K562 (cell line): ENCODE measurements around the gene GNAZ. TPM values are rescaled to one million over a fixed set of nuclear protein-coding genes. Genes with fewer than 3 reads are reported as not detected.

Experiments
- ATAC-seq: fragments of 200-7000 bp; cut with Tn5 transposase; 3 replicates; pipeline ENCODE4 v1.9.1; 2020; ENCODE audit warnings: moderate library complexity
- BruUV-seq: library from RNA; stranded (reverse); fragments of 400-500 nt; replicated peaks from 2 replicates; lab custom pipeline; 2021; lab: Mats Ljungman, UMichigan
- CTCF ChIA-PET: fragments of 300-600 bp; formaldehyde crosslinking; extraction: SDS; loops from one replicate; lab custom pipeline; 2021; ENCODE audit warnings: low intra/inter-chr PET ratio; lab: Yijun Ruan, JAX
- POLR2A ChIA-PET: fragments of 300-600, 350-650 bp; sonication (Branson Sonifier 250); formaldehyde crosslinking; extraction: SDS; loops from one replicate; lab custom pipeline; 2021; ENCODE audit warnings: antibody characterized with exemption, inconsistent platforms; lab: Yijun Ruan, JAX
- DNase-seq, 4 experiments: peaks; one replicate each; pipeline versions ENCODE4 v3.0.0 to v3.0.0-alpha.2; 2011 to 2018; ENCODE audit warnings: low spot score in 3 of 4, mixed read lengths in 3 of 4; ENCODE audit errors: extremely low read depth in 1 of 4
- FAIRE-seq: peaks from 2 replicates; lab custom pipeline; 2011; peaks lifted over from hg19 to GRCh38; lab: Jason Lieb, UNC
- H2AFZ ChIP-seq: 2 replicates; pipeline ENCODE4 v1.6.0; 2011; ENCODE audit warnings: low read depth, low read length, control low read depth, inconsistent platforms
- H3K27ac ChIP-seq: fragments of 200-600 bp; 3 replicates; pipeline ENCODE4 v1.8.0; 2011; ENCODE audit warnings: low read depth, mild to moderate bottlenecking, control low read depth, inconsistent platforms, low read length, moderate library complexity, mixed read lengths; ENCODE audit errors: extremely low read depth
- H3K27me3 ChIP-seq, 2 experiments: fragments of 300-600 bp in 1 of 2; 2 replicates in 1 of 2; 3 replicates in 1 of 2; pipeline versions ENCODE4 v1.6.0 to v1.8.0; 2011; ENCODE audit warnings: inconsistent platforms in 2 of 2, low read length in 2 of 2, mild to moderate bottlenecking in 1 of 2, mixed read lengths in 1 of 2, moderate library complexity in 1 of 2; ENCODE audit not compliant: control insufficient read depth in 2 of 2, insufficient read depth in 2 of 2
- H3K36me3 ChIP-seq: fragments of 300-600 bp; 3 replicates; pipeline ENCODE4 v1.8.0; 2011; ENCODE audit warnings: mild to moderate bottlenecking, low read length, inconsistent platforms; ENCODE audit not compliant: control insufficient read depth, insufficient read depth
- H3K4me1 ChIP-seq, 2 experiments: fragments of 200-600 bp in 1 of 2; replicated peaks in 1 of 2; 2 replicates in 1 of 2; 3 replicates in 1 of 2; pipeline versions ENCODE4 v1.5.1 to v1.8.0; 2011; ENCODE audit warnings: inconsistent platforms in 2 of 2, low read length in 2 of 2, mild to moderate bottlenecking in 1 of 2, mixed read lengths in 1 of 2, moderate library complexity in 1 of 2; ENCODE audit not compliant: control insufficient read depth in 2 of 2, insufficient read depth in 2 of 2
- H3K4me2 ChIP-seq: 2 replicates; pipeline ENCODE4 v1.6.1; 2011; ENCODE audit warnings: low read length, control low read depth, inconsistent platforms, mixed read lengths; ENCODE audit not compliant: insufficient read depth
- H3K4me3 ChIP-seq: fragments of 200-600 bp; sonication (generic), shearing (Covaris generic); 2 replicates; pipeline ENCODE4 v1.5.1; 2016; ENCODE audit warnings: control low read depth, inconsistent platforms
- H3K79me2 ChIP-seq: fragments of 200-600 bp; 3 replicates; pipeline ENCODE4 v1.8.0; 2011; ENCODE audit warnings: low read length, inconsistent platforms; ENCODE audit not compliant: control insufficient read depth, insufficient read depth
- H3K9ac ChIP-seq, 2 experiments: 2 replicates each; pipeline versions ENCODE4 v1.6.0 to v1.6.1; 2011; ENCODE audit warnings: low read depth in 2 of 2, low read length in 2 of 2, control low read depth in 1 of 2, inconsistent platforms in 1 of 2, mild to moderate bottlenecking in 1 of 2, mixed read lengths in 1 of 2; ENCODE audit not compliant: insufficient read depth in 1 of 2
- H3K9me1 ChIP-seq: one replicate; pipeline ENCODE4 v1.6.0; 2011; ENCODE audit warnings: inconsistent platforms, mild to moderate bottlenecking, low read length, moderate library complexity; ENCODE audit not compliant: control insufficient read depth, insufficient read depth
- H3K9me3 ChIP-seq: replicated peaks from 2 replicates; pipeline ENCODE4 v1.5.1; 2011; ENCODE audit warnings: low read depth, low read length, inconsistent platforms; ENCODE audit not compliant: control insufficient read depth, insufficient read depth
- H4K20me1 ChIP-seq: replicated peaks from 2 replicates; pipeline ENCODE4 v1.6.1; 2011; ENCODE audit warnings: low read length, inconsistent platforms, mixed read lengths; ENCODE audit not compliant: control insufficient read depth, insufficient read depth
- BHLHE40 ChIP-seq: IDR thresholded peaks from 2 replicates; pipeline ENCODE4 v1.6.1; 2011; ENCODE audit warnings: low read length, improper control_type of control experiment
- GTF2F1 ChIP-seq: IDR thresholded peaks from 2 replicates; pipeline ENCODE4 v1.6.1; 2011; ENCODE audit warnings: low read depth, low read length, improper control_type of control experiment
- MCM3 ChIP-seq: fragments of 450-650 bp; IDR thresholded peaks from 2 replicates; pipeline ENCODE4 v1.6.1; 2016
- MIER1 ChIP-seq: fragments of 450-650 bp; IDR thresholded peaks from 2 replicates; pipeline ENCODE4 v1.6.1; 2016; ENCODE audit warnings: antibody characterized with exemption, mild to moderate bottlenecking, low read depth
- RFX5 ChIP-seq: IDR thresholded peaks from 2 replicates; pipeline ENCODE4 v1.6.1; 2011; ENCODE audit warnings: low read depth, mild to moderate bottlenecking, improper control_type of control experiment, low read length
- SMC3 ChIP-seq: conservative IDR thresholded peaks from 2 replicates; pipeline ENCODE4 v1.6.1; 2011; ENCODE audit warnings: low read depth, low read length, improper control_type of control experiment; ENCODE audit not compliant: insufficient read depth
- TEAD1 ChIP-seq, 2 experiments: fragments of 450-650 bp in 1 of 2; sonication (generic) in 1 of 2; formaldehyde crosslinking; IDR thresholded peaks; 2 replicates each; pipeline versions ENCODE4 v1.4.0 to v1.8.0; 2020 to 2022; ENCODE audit warnings: mild to moderate bottlenecking in 2 of 2, missing genetic modification reagents in 1 of 2
- TEAD4 ChIP-seq, 2 experiments: sonication (generic) in 1 of 2; formaldehyde crosslinking in 1 of 2; IDR thresholded peaks; 2 replicates each; pipeline versions ENCODE4 v1.6.1 to v1.8.0; 2012 to 2022; ENCODE audit warnings: borderline replicate concordance in 1 of 2, inconsistent platforms in 1 of 2, low read length in 1 of 2, mild to moderate bottlenecking in 1 of 2, missing genetic modification reagents in 1 of 2
- TOE1 ChIP-seq, 2 experiments: fragments of 450-650 bp in 1 of 2; sonication (generic) in 1 of 2; formaldehyde crosslinking in 1 of 2; IDR thresholded peaks; 2 replicates each; pipeline versions ENCODE4 v1.7.1 to v1.8.0; 2016 to 2022; ENCODE audit warnings: borderline replicate concordance in 2 of 2, mild to moderate bottlenecking in 2 of 2, antibody characterized with exemption in 1 of 2, inconsistent platforms in 1 of 2, low read depth in 1 of 2, missing genetic modification reagents in 1 of 2, moderate library complexity in 1 of 2
- ZNF134 ChIP-seq: fragments of 250-450 bp; sonication (Bioruptor Pico); conservative IDR thresholded peaks from 2 replicates; pipeline ENCODE4 v1.4.0; 2020
- WGBS: fragments of 100-300 bp; shearing (Covaris generic); methylation state at CpG from one replicate; pipeline ENCODE4 v1.1.6; 2016; ENCODE audit warnings: low coverage, mixed read lengths; ENCODE audit not compliant: insufficient coverage; ENCODE audit errors: missing lambda C conversion rate; 5-methylcytosine and 5-hydroxymethylcytosine counted together
- in situ Hi-C: fragments of 300-500 bp; cut with MboI; formaldehyde crosslinking; loops from 4 replicates; pipeline ENCODE4 v1.15.0; 2018; ENCODE audit warnings: inconsistent platforms, mixed read lengths
- intact Hi-C: fragments of 100-400 bp; cut with micrococcal nuclease; formaldehyde crosslinking; loops from 2 replicates; pipeline ENCODE4 v1.14.2; 2022
- polyA plus RNA-seq, 8 experiments: library from polyadenylated mRNA; depleted of rRNA in 4 of 8; stranded (reverse) in 5 of 8; unstranded in 3 of 8; fragments of >200 nt; fragmentation: Nextera tagmentation in 2 of 8; fragmentation: Illumina TruSeq in 1 of 8; extraction: Ambion mirVana in 2 of 8; extraction: Trizol in 1 of 8; gene quantifications; 2 replicates each; pipeline versions ENCODE4 v1.2.1 to v1.2.3, GENCODE V29; 2011 to 2014; ENCODE audit warnings: inconsistent platforms in 1 of 8, missing spikeins in 1 of 8
- total RNA-seq, 7 experiments: library from RNA; depleted of rRNA in 6 of 7; stranded (reverse); fragments of >200 nt in 6 of 7; fragmentation: Illumina TruSeq in 2 of 7; extraction: Trizol in 2 of 7; gene quantifications; 2 replicates each; pipeline versions ENCODE4 v1.2.1 to v1.2.3, GENCODE V29; 2011 to 2021; ENCODE audit warnings: low replicate concordance in 1 of 7

The GNAZ gene
- total and polyA plus RNA-seq, 9 of the 15 experiments (the other 6 are each of a cell fraction or from before 2014, with no cell fraction given): 0.04 to 0.22 (median 0.13) TPM; not detected in 3

DNA sequence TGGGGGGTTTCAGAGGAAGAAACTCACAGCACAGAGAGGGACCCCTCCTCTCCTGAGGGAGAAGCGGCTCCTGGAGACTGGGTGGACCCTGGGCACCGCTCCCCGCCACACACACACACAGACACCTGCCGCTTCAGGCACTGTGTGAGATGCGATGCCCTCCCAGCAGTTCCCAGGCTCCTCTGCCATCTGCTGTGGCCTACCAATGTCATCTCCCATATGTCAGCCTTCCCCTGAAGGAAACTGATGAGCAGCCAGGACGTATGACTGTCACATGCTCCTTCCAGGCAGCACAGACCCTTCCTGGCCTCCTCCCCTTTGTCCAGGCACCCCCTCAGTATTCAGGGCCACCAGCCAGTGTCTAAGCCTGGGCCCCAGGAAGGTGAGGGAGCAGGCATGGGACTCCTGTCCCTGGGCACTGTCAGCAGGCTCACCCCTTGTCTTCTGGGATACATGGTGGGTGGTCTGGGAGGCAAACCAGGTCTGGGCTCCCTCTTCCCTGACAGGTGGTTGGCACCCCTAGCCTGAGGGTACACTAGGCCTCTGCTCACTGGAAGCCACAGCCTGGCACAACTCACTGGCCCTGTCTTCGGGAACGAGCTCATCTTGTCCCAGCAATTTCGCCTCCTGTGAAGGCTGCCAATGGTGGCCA is 98.2 kb downstream of the GNAZ start:
- Histone ChIP-seq H3K79me2 (no peaks in the 10 kb centered on the region), H3K36me3 (no peaks in the 10 kb centered on the region), H3K4me2 (no peak overlapping the region), H3K9ac (peak overlapping the region in 1 of 2 experiments; percentile 16; a peak in 2 of 4 replicates), H3K27me3 (peaks cover 51 to 60% of the 10 kb centered on the region in 2 experiments), H4K20me1 (peaks cover 52% of the 10 kb centered on the region), H3K9me1 (peaks cover 29% of the 10 kb centered on the region)
- FAIRE-seq: no peak
- in situ Hi-C loops (loop anchor here (25.0 kb wide), 1 partner anchor 419 kb away; the partner anchor contains the start of gene IGLL1), intact Hi-C loops (no loop called here)
- ChIA-PET POLR2A (interaction anchor here (0.6 to 86.5 kb wide), 9 partner anchors 18 to 1351 kb away, joined by 3 to 3476 read pairs (median 5); partner anchors contain the start of genes BCR and RAB36), CTCF (interaction anchor here (0.6 to 1.6 kb wide), 2 partner anchors 10 to 154 kb away, joined by 3 to 5 read pairs; no protein-coding TSS in a partner anchor)
- ATAC-seq: no peak
- 3% methylated on average over 9 of the region's 9 CpGs for WGBS
- TF ChIP-seq GTF2F1: 0 out of 2 replicates have a peak, but pooled peaks have one; percentile 67
- no peak for TF ChIP-seq TOE1 (IDR thresholded peaks at IDR 0.05; ENCODE audit: borderline replicate concordance)
- no peak for TF ChIP-seq TOE1 (CRISPR knock-in tag; IDR thresholded peaks at IDR 0.05; ENCODE audit: borderline replicate concordance, low read depth)
- peak; percentile 28; the same call in 1 of the 2 replicates for TF ChIP-seq RFX5
- TF ChIP-seq MIER1: no peak
- peak; percentile 19; the same call in 1 of the 2 replicates for TF ChIP-seq BHLHE40
- peak; percentile 24 for TF ChIP-seq SMC3
- no peak for TF ChIP-seq TEAD1 (CRISPR knock-in tag; IDR thresholded peaks at IDR 0.05)
- TF ChIP-seq MCM3: no peak
- TF ChIP-seq ZNF134 (CRISPR knock-in tag): no peak
- TF ChIP-seq TEAD4 (IDR thresholded peaks at IDR 0.05; ENCODE audit: low read length): no peak
- TF ChIP-seq TEAD4 (CRISPR knock-in tag; IDR thresholded peaks at IDR 0.05; ENCODE audit: borderline replicate concordance): no peak
- TF ChIP-seq, all 486 proteins: peak for 4
- peak in 1 of 4 experiments; percentile 53 for DNase-seq
- Histone ChIP-seq H3K4me3 (no peak overlapping the region), H3K4me1 (no peaks in the 10 kb centered on the region; a peak in 2 of 5 replicates), H3K9me3 (no peaks in the 10 kb centered on the region), H3K27ac (no peak overlapping the region), H2AFZ (no peak overlapping the region)
- no TSS peak for BruUV-seq
